ENCODE data around the gene CCL8. TPM values are rescaled to one million over a fixed set of nuclear protein-coding genes. Genes with fewer than 3 reads are reported as not detected.

The CCL8 gene
- total and polyA plus RNA-seq, 4 donors, result 0.26 to 7.6 (median 0.72) TPM

- peaks cover 0 to 7% (median 0%) of the 10 kb centered on the region in 5 donors for H3K4me1 ChIP-seq (ENCODE audit: control insufficient read depth in 5 of 5, insufficient read depth in 5 of 5, low read length in 5 of 5)
- 77 to 92% methylated on average over 3 of the region's 3 CpGs for WGBS, 2 donors
- no peaks in the 10 kb centered on the region for H3K9me3 ChIP-seq (ENCODE audit: control insufficient read depth in 4 of 4, insufficient read depth in 3 of 4, low read length in 3 of 4)
- no peaks in the 10 kb centered on the region for H3K27me3 ChIP-seq (ENCODE audit: control insufficient read depth in 3 of 3, insufficient read depth in 3 of 3, low read length in 2 of 3)
- no peak for ATAC-seq (ENCODE audit: insufficient read depth, low FRiP score)
- H3K9ac ChIP-seq (ENCODE audit: insufficient read depth in 1 of 2, low read length in 2 of 2), result no peak overlapping the region
- TF ChIP-seq CTCF (IDR thresholded peaks at IDR 0.05; ENCODE audit: control extremely low read depth, extremely low read depth), result no peak
- no peaks in the 10 kb centered on the region for H3K36me3 ChIP-seq (ENCODE audit: control insufficient read depth in 4 of 4, insufficient read depth in 4 of 4, low read length in 4 of 4)
- DNase-seq, result peak in 1 of 3 donors; percentile 16
- H3K4me3 ChIP-seq, result no peak overlapping the region
- H3K27ac ChIP-seq (ENCODE audit: low read depth in 1 of 2, low read length in 1 of 2), result peak overlapping the region in 1 of 2 donors; percentile 43
Measured at GRCh38 chr17:34299956-34300577, 19.2 kb upstream of the CCL8 start.

GRCh38 chr17:34300652-34301370 lies 18.4 kb upstream of the CCL8 start:
- Histone ChIP-seq H3K9ac (ENCODE audit: insufficient read depth in 1 of 2, low read length in 2 of 2) (no peak overlapping the region), H3K9me3 (ENCODE audit: control insufficient read depth in 4 of 4, insufficient read depth in 3 of 4, low read length in 3 of 4) (no peaks in the 10 kb centered on the region), H3K4me3 (no peak overlapping the region), H3K27ac (ENCODE audit: low read depth in 1 of 2, low read length in 1 of 2) (peak overlapping the region in 1 of 2 donors; percentile 36), H3K36me3 (ENCODE audit: control insufficient read depth in 4 of 4, insufficient read depth in 4 of 4, low read length in 4 of 4) (no peaks in the 10 kb centered on the region), H3K27me3 (ENCODE audit: control insufficient read depth in 3 of 3, insufficient read depth in 3 of 3, low read length in 2 of 3) (no peaks in the 10 kb centered on the region), H3K4me1 (ENCODE audit: control insufficient read depth in 5 of 5, insufficient read depth in 5 of 5, low read length in 5 of 5) (peaks cover 0 to 7% (median 0%) of the 10 kb centered on the region in 5 donors)
- ATAC-seq (ENCODE audit: insufficient read depth, low FRiP score) (no peak), DNase-seq (peak in 2 of 3 donors; percentile 20 to 32)
- TF ChIP-seq CTCF (IDR thresholded peaks at IDR 0.05; ENCODE audit: control extremely low read depth, extremely low read depth), result no peak
- 82 to 92% methylated on average over 3 of the region's 3 CpGs for WGBS, 2 donors

- Histone ChIP-seq H3K9me3 (ENCODE audit: control insufficient read depth in 4 of 4, insufficient read depth in 3 of 4, low read length in 3 of 4) (no peaks in the 10 kb centered on the region), H3K4me3 (no peak overlapping the region), H3K9ac (ENCODE audit: insufficient read depth in 1 of 2, low read length in 2 of 2) (no peak overlapping the region), H3K27me3 (ENCODE audit: control insufficient read depth in 3 of 3, insufficient read depth in 3 of 3, low read length in 2 of 3) (no peaks in the 10 kb centered on the region), H3K36me3 (ENCODE audit: control insufficient read depth in 4 of 4, insufficient read depth in 4 of 4, low read length in 4 of 4) (no peaks in the 10 kb centered on the region), H3K27ac (ENCODE audit: low read depth in 1 of 2, low read length in 1 of 2) (no peak overlapping the region), H3K4me1 (ENCODE audit: control insufficient read depth in 5 of 5, insufficient read depth in 5 of 5, low read length in 5 of 5) (peaks cover 0 to 7% (median 3%) of the 10 kb centered on the region in 5 donors)
- DNase-seq, result no peak
- 68 to 85% methylated on average over 2 of the region's 2 CpGs for WGBS, 2 donors
- TF ChIP-seq CTCF (IDR thresholded peaks at IDR 0.05; ENCODE audit: control extremely low read depth, extremely low read depth), result no peak
- ATAC-seq (ENCODE audit: insufficient read depth, low FRiP score), result no peak
Measured at GRCh38 chr17:34301986-34302385, 17.2 kb upstream of the CCL8 start.

Measured in lung (tissue), 12 donors.